MCF 10A (cell line): ENCODE results near the gene CBLN3. TPM values are rescaled to one million over a fixed set of nuclear protein-coding genes. Genes with fewer than 3 reads are reported as not detected.

Source experiments
- BruUV-seq: library from RNA; stranded (reverse); fragments of 400-500 nt; replicated peaks from 2 replicates; lab custom pipeline; 2021; lab: Mats Ljungman, UMichigan
- CTCF ChIA-PET: fragments of 300-600 bp; sonication (Branson Sonifier 250); formaldehyde crosslinking; extraction: SDS; loops from one replicate; lab custom pipeline; 2021; ENCODE audit warnings: antibody characterized with exemption, inconsistent platforms; lab: Yijun Ruan, JAX
- POLR2A ChIA-PET: fragments of 300-600, 350-650 bp; sonication (Branson Sonifier 250); formaldehyde crosslinking; extraction: SDS; loops from one replicate; lab custom pipeline; 2020; ENCODE audit warnings: antibody characterized with exemption, inconsistent platforms; lab: Yijun Ruan, JAX
- DNase-seq: peaks from one replicate; pipeline ENCODE4 v3.0.0-alpha.2; 2018; ENCODE audit not compliant: unreplicated experiment
- H3K27ac Mint-ChIP-seq: one replicate; pipeline ENCODE4 v1.8.0; 2022; ENCODE audit warnings: mild to moderate bottlenecking, low read depth, mixed read lengths; ENCODE audit not compliant: unreplicated experiment
- H3K27me3 Mint-ChIP-seq: one replicate; pipeline ENCODE4 v1.8.0; 2022; ENCODE audit warnings: mixed read lengths; ENCODE audit not compliant: insufficient read depth, unreplicated experiment
- H3K36me3 Mint-ChIP-seq: one replicate; pipeline ENCODE4 v1.8.0; 2022; ENCODE audit warnings: mild to moderate bottlenecking, moderate library complexity, mixed read lengths; ENCODE audit not compliant: insufficient read depth, unreplicated experiment
- H3K4me1 Mint-ChIP-seq: one replicate; pipeline ENCODE4 v1.8.0; 2022; ENCODE audit warnings: mixed read lengths; ENCODE audit not compliant: insufficient read depth, unreplicated experiment
- H3K4me3 Mint-ChIP-seq: one replicate; pipeline ENCODE4 v1.8.0; 2022; ENCODE audit warnings: mild to moderate bottlenecking, moderate library complexity, mixed read lengths; ENCODE audit not compliant: unreplicated experiment
- H3K9me3 Mint-ChIP-seq: one replicate; pipeline ENCODE4 v1.8.0; 2022; ENCODE audit warnings: mixed read lengths; ENCODE audit not compliant: unreplicated experiment
- intact Hi-C: fragments of 100-400 bp; cut with micrococcal nuclease; formaldehyde crosslinking; loops from 2 replicates; pipeline ENCODE4 v1.14.1; 2022
- total RNA-seq: library from RNA; stranded (reverse); gene quantifications from 2 replicates; pipeline ENCODE4 v1.2.3, GENCODE V29; 2022
- TF ChIP-seq, protein P1 (sequence below): fragments of 200-600 bp; IDR thresholded peaks from one replicate; pipeline ENCODE4 v1.8.0; 2022; ENCODE audit warnings: antibody characterized with exemption, mild to moderate bottlenecking; ENCODE audit not compliant: unreplicated experiment

Gene CBLN3
- total RNA-seq, 1 experiment from 2014 or later = 2.4 TPM

DNA sequence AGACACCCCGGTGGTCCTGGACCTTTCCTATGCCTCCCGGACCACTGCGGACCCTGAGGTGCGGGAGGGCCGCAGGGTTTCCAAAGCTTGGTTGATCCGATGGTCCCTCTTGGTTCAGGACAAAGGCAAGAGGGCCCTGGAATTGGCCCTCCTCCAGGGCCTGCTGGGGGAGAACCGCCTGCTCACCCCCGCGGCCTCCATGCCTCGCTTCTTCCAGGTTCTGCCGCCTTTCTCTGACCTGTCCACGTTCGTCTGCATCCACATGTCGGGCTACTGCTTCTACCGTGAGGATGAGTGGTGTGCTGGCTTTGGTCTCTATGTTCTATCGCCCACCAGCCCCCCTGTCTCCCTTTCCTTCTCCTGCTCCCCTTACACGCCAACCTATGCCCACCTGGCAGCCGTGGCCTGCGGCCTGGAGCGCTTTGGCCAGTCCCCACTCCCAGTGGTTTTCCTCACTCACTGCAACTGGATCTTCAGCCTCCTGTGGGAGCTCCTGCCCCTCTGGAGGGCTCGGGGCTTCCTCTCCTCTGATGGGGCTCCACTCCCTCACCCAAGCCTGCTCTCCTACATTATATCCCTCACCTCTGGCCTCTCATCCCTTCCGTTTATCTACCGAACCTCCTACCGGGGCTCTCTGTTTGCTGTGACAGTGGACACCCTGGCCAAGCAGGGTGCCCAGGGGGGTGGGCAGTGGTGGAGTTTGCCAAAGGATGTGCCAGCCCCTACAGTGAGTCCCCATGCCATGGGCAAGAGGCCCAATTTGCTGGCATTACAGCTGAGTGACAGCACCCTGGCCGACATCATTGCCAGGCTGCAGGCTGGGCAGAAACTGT, 13.8 kb downstream of the CBLN3 start:
- POLR2A ChIA-PET = no interaction called here

DNA sequence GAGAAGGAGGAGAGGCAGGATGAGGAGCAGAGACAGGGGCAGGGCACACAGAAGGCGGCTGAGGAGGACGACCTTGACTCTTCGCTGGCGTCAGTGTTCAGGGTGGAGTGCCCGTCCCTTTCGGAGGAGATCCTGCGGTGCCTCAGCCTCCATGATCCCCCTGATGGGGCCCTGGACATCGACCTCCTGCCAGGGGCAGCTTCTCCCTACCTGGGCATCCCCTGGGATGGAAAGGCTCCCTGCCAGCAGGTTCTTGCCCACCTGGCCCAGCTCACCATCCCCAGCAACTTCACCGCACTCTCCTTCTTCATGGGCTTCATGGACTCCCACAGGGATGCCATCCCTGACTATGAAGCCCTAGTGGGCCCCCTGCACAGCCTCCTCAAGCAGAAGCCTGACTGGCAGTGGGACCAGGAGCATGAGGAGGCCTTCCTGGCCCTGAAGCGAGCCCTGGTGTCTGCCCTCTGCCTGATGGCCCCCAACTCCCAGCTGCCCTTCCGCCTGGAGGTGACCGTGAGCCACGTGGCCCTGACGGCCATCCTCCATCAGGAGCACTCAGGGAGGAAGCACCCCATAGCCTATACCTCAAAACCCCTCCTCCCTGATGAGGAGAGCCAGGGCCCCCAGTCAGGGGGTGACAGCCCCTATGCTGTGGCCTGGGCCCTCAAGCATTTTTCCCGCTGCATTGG, 14.6 kb downstream of the CBLN3 start:
- H3K36me3 Mint-ChIP-seq = no peaks in the 10 kb centered on the region
- H3K4me3 Mint-ChIP-seq = no peak overlapping the region
- ChIA-PET POLR2A (no interaction called here), CTCF (interaction anchor here (0.7 to 5.9 kb wide), 9 partner anchors 9 to 81 kb away, joined by 3 to 41 read pairs (median 4); partner anchors contain the start of gene KHNYN)
- intact Hi-C loops = no loop called here
- BruUV-seq = no TSS peak
- H3K27me3 Mint-ChIP-seq = no peaks in the 10 kb centered on the region
- no peaks in the 10 kb centered on the region for H3K9me3 Mint-ChIP-seq
- DNase-seq = no peak
- peaks cover 11% of the 10 kb centered on the region for H3K4me1 Mint-ChIP-seq
- TF ChIP-seq, protein P1, sequence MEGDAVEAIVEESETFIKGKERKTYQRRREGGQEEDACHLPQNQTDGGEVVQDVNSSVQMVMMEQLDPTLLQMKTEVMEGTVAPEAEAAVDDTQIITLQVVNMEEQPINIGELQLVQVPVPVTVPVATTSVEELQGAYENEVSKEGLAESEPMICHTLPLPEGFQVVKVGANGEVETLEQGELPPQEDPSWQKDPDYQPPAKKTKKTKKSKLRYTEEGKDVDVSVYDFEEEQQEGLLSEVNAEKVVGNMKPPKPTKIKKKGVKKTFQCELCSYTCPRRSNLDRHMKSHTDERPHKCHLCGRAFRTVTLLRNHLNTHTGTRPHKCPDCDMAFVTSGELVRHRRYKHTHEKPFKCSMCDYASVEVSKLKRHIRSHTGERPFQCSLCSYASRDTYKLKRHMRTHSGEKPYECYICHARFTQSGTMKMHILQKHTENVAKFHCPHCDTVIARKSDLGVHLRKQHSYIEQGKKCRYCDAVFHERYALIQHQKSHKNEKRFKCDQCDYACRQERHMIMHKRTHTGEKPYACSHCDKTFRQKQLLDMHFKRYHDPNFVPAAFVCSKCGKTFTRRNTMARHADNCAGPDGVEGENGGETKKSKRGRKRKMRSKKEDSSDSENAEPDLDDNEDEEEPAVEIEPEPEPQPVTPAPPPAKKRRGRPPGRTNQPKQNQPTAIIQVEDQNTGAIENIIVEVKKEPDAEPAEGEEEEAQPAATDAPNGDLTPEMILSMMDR = no peak
- no peak overlapping the region for H3K27ac Mint-ChIP-seq

More for the DNA sequence above, 13.8 kb downstream of the CBLN3 start:
- Mint-ChIP-seq H3K36me3 (no peaks in the 10 kb centered on the region), H3K27ac (no peak overlapping the region), H3K27me3 (no peaks in the 10 kb centered on the region), H3K4me3 (no peak overlapping the region), H3K9me3 (no peaks in the 10 kb centered on the region), H3K4me1 (peaks cover 11% of the 10 kb centered on the region)
- intact Hi-C loops = no loop called here
- CTCF ChIA-PET = interaction anchor here (0.7 to 5.9 kb wide), 6 partner anchors 8 to 82 kb away, joined by 3 to 41 read pairs (median 6); no protein-coding TSS in a partner anchor
- no TSS peak for BruUV-seq
- DNase-seq = no peak
- TF ChIP-seq, protein P1 = no peak

DNA sequence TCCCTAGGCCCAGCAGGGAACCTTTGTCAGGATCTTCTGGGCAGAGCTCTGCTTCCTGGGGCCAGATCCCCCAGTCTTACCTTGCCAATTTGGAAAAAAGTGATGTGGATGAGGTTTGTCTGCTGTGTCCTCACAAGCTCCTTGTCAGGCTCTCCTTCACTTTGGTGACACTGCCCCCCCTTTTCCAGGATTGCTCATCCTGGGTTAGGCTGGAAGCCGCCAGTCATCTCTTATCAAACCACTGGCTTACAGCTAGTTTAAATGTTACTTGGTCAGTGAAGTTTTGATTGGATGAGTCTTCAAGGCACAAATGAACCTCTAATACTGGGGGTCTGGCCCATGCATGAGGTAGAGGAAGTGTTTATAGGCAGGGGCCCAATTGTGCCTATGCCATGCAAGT, 15.4 kb downstream of the CBLN3 start:
- no peak overlapping the region for H3K27ac Mint-ChIP-seq
- intact Hi-C loops = no loop called here
- no peak for DNase-seq
- CTCF ChIA-PET = interaction anchor here (0.5 to 10.5 kb wide), 9 partner anchors 10 to 84 kb away, joined by 3 to 109 read pairs (median 7); partner anchors contain the start of genes ADCY4 and KHNYN
- H3K9me3 Mint-ChIP-seq = no peaks in the 10 kb centered on the region
- POLR2A ChIA-PET = interaction anchor here (0.6 kb wide), 2 partner anchors 16 to 101 kb away, joined by 3 read pairs; no protein-coding TSS in a partner anchor
- H3K4me1 Mint-ChIP-seq = peaks cover 11% of the 10 kb centered on the region
- BruUV-seq = no TSS peak
- H3K36me3 Mint-ChIP-seq = no peaks in the 10 kb centered on the region
- no peak overlapping the region for H3K4me3 Mint-ChIP-seq
- H3K27me3 Mint-ChIP-seq = no peaks in the 10 kb centered on the region
- TF ChIP-seq, protein P1 = no peak
